Smooth muscle cell (in vitro differentiated cells): ENCODE measurements around the gene RYR2. TPM values are rescaled to one million over a fixed set of nuclear protein-coding genes. Genes with fewer than 3 reads are reported as not detected.

Source experiments
- DNase-seq: peaks from one replicate; lab custom pipeline; 2025; ENCODE audit not compliant: unreplicated experiment; lab: John Stamatoyannopoulos, UW
- H2AFZ ChIP-seq: fragments of 200-600 bp; sonication (generic); 2 replicates; pipeline ENCODE4 v1.6.0; 2016; ENCODE audit warnings: antibody characterized with exemption, low read depth, mild to moderate bottlenecking
- H3F3A ChIP-seq: fragments of 200-600 bp; sonication (generic); 2 replicates; pipeline ENCODE4 v1.6.0; 2017; ENCODE audit warnings: antibody characterized with exemption, low read depth
- H3K27ac ChIP-seq: fragments of 200-600 bp; sonication (generic); 2 replicates; pipeline ENCODE4 v1.5.1; 2016; ENCODE audit warnings: low read depth, mild to moderate bottlenecking
- H3K27me3 ChIP-seq: fragments of 200-600 bp; sonication (generic); 2 replicates; pipeline ENCODE4 v1.6.1; 2016; ENCODE audit warnings: low read depth, mild to moderate bottlenecking
- H3K36me3 ChIP-seq: fragments of 200-600 bp; sonication (generic); 2 replicates; pipeline ENCODE4 v1.5.1; 2016; ENCODE audit warnings: low read depth
- H3K4me1 ChIP-seq: fragments of 200-600 bp; sonication (generic); 2 replicates; pipeline ENCODE4 v1.5.1; 2016; ENCODE audit warnings: low read depth
- H3K4me2 ChIP-seq: fragments of 200-600 bp; sonication (generic); 2 replicates; pipeline ENCODE4 v1.6.0; 2016; ENCODE audit warnings: mild to moderate bottlenecking
- H3K4me3 ChIP-seq: fragments of 200-600 bp; sonication (generic); 2 replicates; pipeline ENCODE4 v1.5.1; 2016; ENCODE audit warnings: mild to moderate bottlenecking
- H3K79me2 ChIP-seq: fragments of 200-600 bp; sonication (generic); 2 replicates; pipeline ENCODE4 v1.6.0; 2016; ENCODE audit warnings: low read depth, mild to moderate bottlenecking
- H3K9ac ChIP-seq: fragments of 200-600 bp; sonication (generic); 2 replicates; pipeline ENCODE4 v1.6.0; 2016; ENCODE audit warnings: low read depth
- H3K9me3 ChIP-seq: fragments of 200-600 bp; sonication (generic); replicated peaks from 2 replicates; pipeline ENCODE4 v1.5.1; 2016; ENCODE audit warnings: low read depth
- H4K20me1 ChIP-seq: fragments of 200-600 bp; sonication (generic); 2 replicates; pipeline ENCODE4 v1.6.0; 2016; ENCODE audit warnings: low read depth
- CTCF ChIP-seq: fragments of 200-600 bp; sonication (generic); IDR thresholded peaks from 2 replicates; pipeline ENCODE4 v1.5.1; 2017; ENCODE audit warnings: borderline replicate concordance, mild to moderate bottlenecking, antibody characterized with exemption; ENCODE audit not compliant: insufficient read depth, poor library complexity, severe bottlenecking
- WGBS: methylation state at CpG from one replicate; pipeline ENCODE4 v1.1.7; 2016; ENCODE audit warnings: low lambda C conversion rate; 5-methylcytosine and 5-hydroxymethylcytosine counted together
- polyA plus RNA-seq: library from polyadenylated mRNA; unstranded; fragments of >200 nt; fragmentation: Nextera tagmentation; extraction: Ambion mirVana; gene quantifications from 2 replicates; pipeline ENCODE4 v1.2.1, GENCODE V29; 2016
- total RNA-seq: library from RNA; depleted of rRNA; stranded (reverse); fragments of >200 nt; gene quantifications from 2 replicates; pipeline ENCODE4 v1.2.3, GENCODE V29; 2014

The RYR2 gene
- total and polyA plus RNA-seq, 2 experiments from 2014 or later = 0.09 TPM; not detected in 1

- H3K27ac ChIP-seq = peak overlapping the region; percentile 21
Measured at GRCh38 chr1:237197470-237198425, 155.8 kb downstream of the RYR2 start.

GRCh38 chr1:237199026-237199425 lies 157.0 kb downstream of the RYR2 start:
- Histone ChIP-seq H3K9ac (no peak overlapping the region), H3K4me1 (no peaks in the 10 kb centered on the region), H3K79me2 (no peaks in the 10 kb centered on the region), H3K9me3 (no peaks in the 10 kb centered on the region), H4K20me1 (no peaks in the 10 kb centered on the region), H3K4me2 (no peak overlapping the region), H3F3A (no peaks in the 10 kb centered on the region), H2AFZ (no peak overlapping the region), H3K36me3 (no peaks in the 10 kb centered on the region), H3K4me3 (no peak overlapping the region), H3K27me3 (no peaks in the 10 kb centered on the region), H3K27ac (no peak overlapping the region)
- 79% methylated on average over 6 of the region's 6 CpGs for WGBS
- DNase-seq = no peak
- TF ChIP-seq CTCF = no peak

More at GRCh38 chr1:237197470-237198425, 155.8 kb downstream of the RYR2 start:
- peak overlapping the region; percentile 0 for H3K4me2 ChIP-seq
- no peaks in the 10 kb centered on the region for H4K20me1 ChIP-seq
- H3F3A ChIP-seq = no peaks in the 10 kb centered on the region
- H3K9me3 ChIP-seq = no peaks in the 10 kb centered on the region
- no peak overlapping the region for H3K9ac ChIP-seq
- H3K79me2 ChIP-seq = no peaks in the 10 kb centered on the region
- no peaks in the 10 kb centered on the region for H3K27me3 ChIP-seq
- no peaks in the 10 kb centered on the region for H3K36me3 ChIP-seq
- H3K4me3 ChIP-seq = no peak overlapping the region
- H3K4me1 ChIP-seq = no peaks in the 10 kb centered on the region
- no peak overlapping the region for H2AFZ ChIP-seq
- no peak for TF ChIP-seq CTCF
- 53% methylated on average over 7 of the region's 7 CpGs for WGBS
- no peak for DNase-seq

GRCh38 chr1:237201155-237201554 lies 159.2 kb downstream of the RYR2 start:
- H3K4me1 ChIP-seq = no peaks in the 10 kb centered on the region
- no peaks in the 10 kb centered on the region for H3K27me3 ChIP-seq
- no peak overlapping the region for H3K4me3 ChIP-seq
- 87% methylated on average over 4 of the region's 4 CpGs for WGBS
- no peaks in the 10 kb centered on the region for H3K79me2 ChIP-seq
- H3K4me2 ChIP-seq = no peak overlapping the region
- TF ChIP-seq CTCF = no peak
- no peaks in the 10 kb centered on the region for H3K9me3 ChIP-seq
- no peaks in the 10 kb centered on the region for H4K20me1 ChIP-seq
- no peaks in the 10 kb centered on the region for H3F3A ChIP-seq
- H2AFZ ChIP-seq = no peak overlapping the region
- no peak overlapping the region for H3K27ac ChIP-seq
- no peak overlapping the region for H3K9ac ChIP-seq
- no peaks in the 10 kb centered on the region for H3K36me3 ChIP-seq
- no peak for DNase-seq
